K562 (cell line): ENCODE measurements around the gene SNX17. TPM values are rescaled to one million over a fixed set of nuclear protein-coding genes. Genes with fewer than 3 reads are reported as not detected.

ENCODE experiments used
- ARNT ChIP-seq, 2 experiments: fragments of 450-650 bp; IDR thresholded peaks; 2 replicates each; pipeline ENCODE4 v1.6.1; 2016; ENCODE audit warnings: mild to moderate bottlenecking in 1 of 2
- CBFB ChIP-seq: sonication (generic); formaldehyde crosslinking; IDR thresholded peaks from 2 replicates; pipeline ENCODE4 v1.4.0; 2020; ENCODE audit warnings: mild to moderate bottlenecking, missing genetic modification reagents
- CBX3 ChIP-seq, 2 experiments: IDR thresholded peaks; 1 replicate in 1 of 2; 2 replicates in 1 of 2; pipeline ENCODE4 v1.6.1; 2012; ENCODE audit warnings: inconsistent platforms in 2 of 2, low read length in 2 of 2, borderline replicate concordance in 1 of 2, control low read depth in 1 of 2
- CHCHD3 ChIP-seq: fragments of 250-450 bp; sonication (Bioruptor Pico); IDR thresholded peaks from 2 replicates; pipeline ENCODE4 v2.1.2; 2022; ENCODE audit warnings: mild to moderate bottlenecking
- IFI16 ChIP-seq: fragments of 250-450 bp; sonication (Bioruptor Pico); IDR thresholded peaks from 2 replicates; pipeline ENCODE4 v2.1.2; 2022; ENCODE audit warnings: mild to moderate bottlenecking, inconsistent platforms
- LARP7 ChIP-seq: fragments of 450-650 bp; IDR thresholded peaks from 2 replicates; pipeline ENCODE4 v1.6.1; 2016
- MAZ ChIP-seq, 2 experiments: fragments of 450-650 bp in 1 of 2; sonication (generic) in 1 of 2; formaldehyde crosslinking; IDR thresholded peaks in 1 of 2; conservative IDR thresholded peaks in 1 of 2; 2 replicates each; pipeline versions ENCODE4 v1.4.0 to v1.5.0; 2020; ENCODE audit warnings: mild to moderate bottlenecking in 1 of 2, missing genetic modification reagents in 1 of 2
- MLLT1 ChIP-seq, 2 experiments: fragments of 450-650 bp; IDR thresholded peaks; 2 replicates each; pipeline ENCODE4 v1.6.1; 2016
- NCOA6 ChIP-seq: fragments of 450-650 bp; IDR thresholded peaks from 2 replicates; pipeline ENCODE4 v1.6.1; 2017; ENCODE audit warnings: mild to moderate bottlenecking
- REST ChIP-seq, 2 experiments: fragments of 450-650 bp; formaldehyde crosslinking in 1 of 2; IDR thresholded peaks; 2 replicates each; pipeline versions ENCODE4 v1.4.0 to v1.6.1; 2014 to 2020; ENCODE audit warnings: mild to moderate bottlenecking in 2 of 2, borderline replicate concordance in 1 of 2, low read depth in 1 of 2
- SMAD1 ChIP-seq: fragments of 150-350 bp; IDR thresholded peaks from 2 replicates; pipeline ENCODE4 v1.6.1; 2014; ENCODE audit warnings: low read length, low read depth; ENCODE audit not compliant: partially characterized antibody
- TFE3 ChIP-seq: fragments of 450-650 bp; formaldehyde crosslinking; IDR thresholded peaks from 2 replicates; pipeline ENCODE4 v1.4.0; 2020; ENCODE audit warnings: mild to moderate bottlenecking, mixed read lengths
- ZKSCAN8 ChIP-seq: fragments of 200-800 bp; sonication (Bioruptor generic); IDR thresholded peaks from 2 replicates; pipeline ENCODE4 v1.6.1; 2016; ENCODE audit warnings: missing genetic modification characterization, missing compliant biosample characterization
- ZNF217 ChIP-seq: sonication (generic); formaldehyde crosslinking; IDR thresholded peaks from 2 replicates; pipeline ENCODE4 v1.8.0; 2022; ENCODE audit warnings: mild to moderate bottlenecking, missing genetic modification reagents
- polyA plus RNA-seq, 8 experiments: library from polyadenylated mRNA; depleted of rRNA in 4 of 8; stranded (reverse) in 5 of 8; unstranded in 3 of 8; fragments of >200 nt; fragmentation: Nextera tagmentation in 2 of 8; fragmentation: Illumina TruSeq in 1 of 8; extraction: Ambion mirVana in 2 of 8; extraction: Trizol in 1 of 8; gene quantifications; 2 replicates each; pipeline versions ENCODE4 v1.2.1 to v1.2.3, GENCODE V29; 2011 to 2014; ENCODE audit warnings: inconsistent platforms in 1 of 8, missing spikeins in 1 of 8
- total RNA-seq, 7 experiments: library from RNA; depleted of rRNA in 6 of 7; stranded (reverse); fragments of >200 nt in 6 of 7; fragmentation: Illumina TruSeq in 2 of 7; extraction: Trizol in 2 of 7; gene quantifications; 2 replicates each; pipeline versions ENCODE4 v1.2.1 to v1.2.3, GENCODE V29; 2011 to 2021; ENCODE audit warnings: low replicate concordance in 1 of 7
- TF ChIP-seq, protein P1 (sequence below): sonication (generic); formaldehyde crosslinking; IDR thresholded peaks from 2 replicates; pipeline ENCODE4 v1.8.0; 2022; ENCODE audit warnings: mild to moderate bottlenecking, low read depth, missing genetic modification reagents

Gene SNX17
- total and polyA plus RNA-seq, 9 of the 15 experiments (the other 6 are each of a cell fraction or from before 2014, with no cell fraction given): 3.0 to 75.7 (median 54.6) TPM

DNA sequence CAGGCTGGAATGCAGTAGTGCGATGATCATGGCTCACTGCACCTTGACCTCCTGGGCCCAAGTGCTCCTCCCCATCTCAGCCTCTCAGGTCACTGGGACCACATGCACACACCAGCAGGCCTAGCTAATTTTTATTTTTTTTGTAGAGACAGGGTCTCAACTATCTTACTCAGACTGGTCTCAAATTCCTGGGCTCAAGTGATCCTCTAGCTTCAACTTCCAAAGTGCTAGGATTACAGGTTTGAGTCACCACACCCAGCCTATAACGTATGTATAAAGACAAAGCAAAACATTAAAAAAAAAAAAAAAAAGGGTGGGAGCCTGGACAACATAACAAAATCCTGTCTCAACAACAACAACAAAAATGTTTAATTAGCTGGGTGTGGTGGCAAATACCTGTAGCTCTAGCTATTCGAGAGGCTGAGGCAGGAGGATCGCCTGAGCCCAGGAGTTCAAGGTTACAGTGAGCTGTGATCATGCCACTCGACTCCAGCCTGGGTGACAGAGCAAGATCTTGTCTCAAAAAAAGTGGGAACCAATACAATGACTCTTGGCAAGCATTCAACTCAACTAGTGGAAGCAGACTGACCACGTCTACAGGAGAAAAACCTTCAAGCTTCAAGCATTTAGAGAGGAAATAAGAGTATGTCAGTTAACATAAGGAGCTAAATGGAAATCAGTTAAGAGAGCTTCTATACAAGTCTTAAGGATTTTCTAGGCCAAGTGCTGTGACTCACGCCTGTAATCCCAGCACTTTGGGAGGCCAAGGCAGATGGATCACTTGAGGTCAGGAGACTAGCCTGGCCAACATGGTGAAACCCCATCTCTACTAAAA lies 16.4 kb upstream of the SNX17 start (continued):
- TF ChIP-seq REST (IDR thresholded peaks at IDR 0.05; ENCODE audit: borderline replicate concordance): 0 out of 2 replicates have a peak, but pooled peaks have one; percentile 8
- no peak for TF ChIP-seq REST (CRISPR knock-in tag; IDR thresholded peaks at IDR 0.05; ENCODE audit: low read depth)
- no peak for TF ChIP-seq LARP7
- TF ChIP-seq, protein P1, sequence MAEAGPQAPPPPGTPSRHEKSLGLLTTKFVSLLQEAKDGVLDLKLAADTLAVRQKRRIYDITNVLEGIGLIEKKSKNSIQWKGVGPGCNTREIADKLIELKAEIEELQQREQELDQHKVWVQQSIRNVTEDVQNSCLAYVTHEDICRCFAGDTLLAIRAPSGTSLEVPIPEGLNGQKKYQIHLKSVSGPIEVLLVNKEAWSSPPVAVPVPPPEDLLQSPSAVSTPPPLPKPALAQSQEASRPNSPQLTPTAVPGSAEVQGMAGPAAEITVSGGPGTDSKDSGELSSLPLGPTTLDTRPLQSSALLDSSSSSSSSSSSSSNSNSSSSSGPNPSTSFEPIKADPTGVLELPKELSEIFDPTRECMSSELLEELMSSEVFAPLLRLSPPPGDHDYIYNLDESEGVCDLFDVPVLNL: no peak
- TF ChIP-seq CBX3 (IDR thresholded peaks at IDR 0.05; ENCODE audit: borderline replicate concordance in 1 of 2, low read length in 2 of 2): no peak
- no peak for TF ChIP-seq ZKSCAN8 (CRISPR knock-in tag)
- TF ChIP-seq SMAD1: no peak
- TF ChIP-seq MLLT1 (IDR thresholded peaks at IDR 0.05): peak in 1 of 2 experiments; percentile 58; a peak in 1 of 4 replicates
- TF ChIP-seq IFI16 (CRISPR knock-in tag): no peak
- no peak; a peak in 2 of 4 replicates for TF ChIP-seq ARNT (IDR thresholded peaks at IDR 0.05)
- TF ChIP-seq CHCHD3 (CRISPR knock-in tag): no peak
- TF ChIP-seq NCOA6: no peak
- no peak for TF ChIP-seq ZNF217 (CRISPR knock-in tag)
- no peak for TF ChIP-seq TFE3 (CRISPR knock-in tag)
- no peak for TF ChIP-seq CBFB (CRISPR knock-in tag)
- no peak for TF ChIP-seq MAZ (CRISPR knock-in tag; conservative IDR thresholded peaks at IDR 0.05 in 1 of 2, IDR thresholded peaks at IDR 0.05 in 1 of 2)
